C1 segment of cervical spinal cord (tissue), 14 donors: Measurements from ENCODE around the gene POLR3C.
"Not testable (repeated sequence)": the region's sequence is repeated elsewhere in the genome, so short reads cannot be mapped to it uniquely, and the experiment has no call there.

Experiments used
- DNase-seq, 14 donors: peaks; one replicate each; lab custom pipeline; 2025; lab: John Stamatoyannopoulos, UW

The POLR3C gene

GRCh38 chr1:145823565-145824498, at the start of gene POLR3C, which contains the start of gene RNF115:
Gene POLR3C, plus strand, starts transcription at chr1:145824200. Its CDS starts 1,577 bp downstream, at chr1:145825777.
Gene RNF115, minus strand, starts transcription at chr1:145824095. Its CDS starts 222 bp downstream, at chr1:145823873.
- peak; percentile 38 to 89 (median 78) for DNase-seq

GRCh38 chr1:145777357-145778145, 46.4 kb upstream of the POLR3C start:
- DNase-seq = peak in 1 of 14 donors; percentile 12

GRCh38 chr1:145778146-145778540, 45.9 kb upstream of the POLR3C start:
- no peak for DNase-seq

GRCh38 chr1:145782272-145783099, 41.5 kb upstream of the POLR3C start:
- no peak for DNase-seq

- peak in 1 of 14 donors; percentile 25 for DNase-seq
Observed at GRCh38 chr1:145784409-145784808, 39.6 kb upstream of the POLR3C start.

GRCh38 chr1:145785547-145785946, 38.5 kb upstream of the POLR3C start:
- no peak for DNase-seq

GRCh38 chr1:145786271-145786670, 37.7 kb upstream of the POLR3C start:
- no peak for DNase-seq

- DNase-seq = no peak
Observed at GRCh38 chr1:145788580-145788979, 35.4 kb upstream of the POLR3C start.

GRCh38 chr1:145791860-145792259, 32.1 kb upstream of the POLR3C start:
- not testable (repeated sequence) for DNase-seq

GRCh38 chr1:145792484-145792883, 31.5 kb upstream of the POLR3C start:
- DNase-seq = no peak

GRCh38 chr1:145795257-145795881, 28.6 kb upstream of the POLR3C start:
- DNase-seq = no peak

- no peak for DNase-seq
Observed at GRCh38 chr1:145796753-145797152, 27.2 kb upstream of the POLR3C start.

- no peak for DNase-seq
Observed at GRCh38 chr1:145799806-145800205, 24.2 kb upstream of the POLR3C start.

- no peak for DNase-seq
Observed at GRCh38 chr1:145804235-145805045, 19.6 kb upstream of the POLR3C start.

- no peak for DNase-seq
Observed at GRCh38 chr1:145805057-145805456, 18.9 kb upstream of the POLR3C start.

- no peak for DNase-seq
Observed at GRCh38 chr1:145806408-145806807, 17.6 kb upstream of the POLR3C start.

GRCh38 chr1:145806844-145807243, 17.2 kb upstream of the POLR3C start:
- no peak for DNase-seq

- DNase-seq = not testable (repeated sequence)
Observed at GRCh38 chr1:145812977-145813810, 10.8 kb upstream of the POLR3C start.

- not testable (repeated sequence) for DNase-seq
Observed at GRCh38 chr1:145818095-145818494, 5.9 kb upstream of the POLR3C start.
